H9 (cell line): ENCODE data around the gene SH2B2. TPM values are rescaled to one million over a fixed set of nuclear protein-coding genes. Genes with fewer than 3 reads are reported as not detected.
A peak's percentile ranks its signal among the peaks of the same experiment; 100 is the strongest.

Experiments
- DNase-seq: peaks from one replicate; pipeline ENCODE4 v3.0.0-alpha.2; 2017
- H2AFZ ChIP-seq: one replicate; pipeline ENCODE4 v1.6.1; 2013; ENCODE audit warnings: mild to moderate bottlenecking, low read length, control low read depth, moderate library complexity
- H2AK5ac ChIP-seq: 2 replicates; pipeline ENCODE4 v1.6.1; 2013; ENCODE audit warnings: low read length, control low read depth, mixed read lengths; ENCODE audit not compliant: insufficient read length
- H2BK120ac ChIP-seq: one replicate; pipeline ENCODE4 v1.6.1; 2013; ENCODE audit warnings: low read depth, mild to moderate bottlenecking, low read length, control low read depth, inconsistent platforms; ENCODE audit not compliant: poor library complexity, severe bottlenecking
- H2BK12ac ChIP-seq: 2 replicates; pipeline ENCODE4 v1.6.1; 2013; ENCODE audit warnings: low read length, control low read depth, mixed read lengths, low read depth; ENCODE audit not compliant: insufficient read length
- H2BK15ac ChIP-seq: 2 replicates; pipeline ENCODE4 v1.6.1; 2013; ENCODE audit warnings: low read depth, low read length, control low read depth
- H2BK20ac ChIP-seq: one replicate; pipeline ENCODE4 v1.6.1; 2013; ENCODE audit warnings: low read depth, mild to moderate bottlenecking, low read length, control low read depth, inconsistent platforms; ENCODE audit not compliant: poor library complexity, severe bottlenecking
- H2BK5ac ChIP-seq: 2 replicates; pipeline ENCODE4 v1.6.1; 2013; ENCODE audit warnings: low read length, control low read depth, mixed read lengths; ENCODE audit not compliant: insufficient read length
- H3K14ac ChIP-seq: 2 replicates; pipeline ENCODE4 v1.6.1; 2013; ENCODE audit warnings: low read length, control low read depth; ENCODE audit not compliant: insufficient read depth
- H3K18ac ChIP-seq: 2 replicates; pipeline ENCODE4 v1.6.1; 2013; ENCODE audit warnings: low read depth, mild to moderate bottlenecking, mixed read lengths, low read length, control low read depth; ENCODE audit not compliant: insufficient read length
- H3K23ac ChIP-seq: 2 replicates; pipeline ENCODE4 v1.6.1; 2013; ENCODE audit warnings: low read length, control low read depth, mixed read lengths, low read depth; ENCODE audit not compliant: insufficient read length
- H3K23me2 ChIP-seq: 2 replicates; pipeline ENCODE4 v1.6.1; 2013; ENCODE audit warnings: low read depth, mild to moderate bottlenecking, mixed read lengths, low read length, control low read depth; ENCODE audit not compliant: insufficient read length, poor library complexity, severe bottlenecking
- H3K27ac ChIP-seq: 2 replicates; pipeline ENCODE4 v1.5.1; 2013; ENCODE audit warnings: low read length, control low read depth, mixed read lengths, low read depth; ENCODE audit not compliant: insufficient read length
- H3K27me3 ChIP-seq: 2 replicates; pipeline ENCODE4 v1.6.1; 2013; ENCODE audit warnings: low read length, control low read depth, inconsistent platforms; ENCODE audit not compliant: insufficient read depth
- H3K4ac ChIP-seq: 2 replicates; pipeline ENCODE4 v1.6.1; 2013; ENCODE audit warnings: low read depth, mild to moderate bottlenecking, control low read depth, inconsistent platforms, low read length, moderate library complexity
- H3K4me1 ChIP-seq: 2 replicates; pipeline ENCODE4 v1.6.1; 2013; ENCODE audit warnings: low read length, control low read depth, inconsistent platforms; ENCODE audit not compliant: insufficient read depth
- H3K4me2 ChIP-seq: 2 replicates; pipeline ENCODE4 v1.6.1; 2013; ENCODE audit warnings: low read length, control low read depth, mixed read lengths; ENCODE audit not compliant: insufficient read length, insufficient read depth
- H3K56ac ChIP-seq: 2 replicates; pipeline ENCODE4 v1.6.1; 2013; ENCODE audit warnings: low read depth, mild to moderate bottlenecking, mixed read lengths, low read length, control low read depth; ENCODE audit not compliant: insufficient read length
- H3K79me1 ChIP-seq: 2 replicates; pipeline ENCODE4 v1.6.1; 2013; ENCODE audit warnings: low read depth, mild to moderate bottlenecking, moderate library complexity, low read length, control low read depth, inconsistent platforms; ENCODE audit not compliant: insufficient read depth, poor library complexity, severe bottlenecking
- H3K79me2 ChIP-seq: 2 replicates; pipeline ENCODE4 v1.6.1; 2013; ENCODE audit warnings: low read length, control low read depth, inconsistent platforms; ENCODE audit not compliant: insufficient read depth
- H3K9ac ChIP-seq: 2 replicates; pipeline ENCODE4 v1.6.1; 2013; ENCODE audit warnings: low read length, control low read depth, mixed read lengths; ENCODE audit not compliant: insufficient read length; ENCODE audit errors: extremely low read depth
- H3K9me3 ChIP-seq: one replicate; pipeline ENCODE4 v1.6.1; 2013; ENCODE audit warnings: low read depth, low read length, inconsistent platforms; ENCODE audit not compliant: control insufficient read depth
- H3T11ph ChIP-seq: one replicate; pipeline ENCODE4 v1.6.1; 2013; ENCODE audit warnings: mild to moderate bottlenecking, low read length, control low read depth, inconsistent platforms
- H4K20me1 ChIP-seq: one replicate; pipeline ENCODE4 v1.6.1; 2013; ENCODE audit not compliant: control insufficient read depth, insufficient read length, insufficient read depth
- H4K5ac ChIP-seq: 2 replicates; pipeline ENCODE4 v1.6.1; 2013; ENCODE audit warnings: low read depth, mild to moderate bottlenecking, mixed read lengths, low read length, control low read depth; ENCODE audit not compliant: insufficient read length
- H4K8ac ChIP-seq: replicated peaks from 2 replicates; pipeline ENCODE4 v1.6.1; 2013; ENCODE audit warnings: low read length, control low read depth, mixed read lengths, low read depth; ENCODE audit not compliant: insufficient read length
- H4K91ac ChIP-seq: 2 replicates; pipeline ENCODE4 v1.6.1; 2013; ENCODE audit warnings: low read depth, mild to moderate bottlenecking, moderate library complexity, mixed read lengths, low read length, control low read depth; ENCODE audit not compliant: insufficient read length
- H3K27ac Mint-ChIP-seq, 3 experiments: 2 replicates in 2 of 3; 3 replicates in 1 of 3; pipeline ENCODE4 v1.8.0; 2020 to 2021; ENCODE audit warnings: mixed read lengths in 3 of 3, mild to moderate bottlenecking in 1 of 3, moderate library complexity in 1 of 3
- H3K27me3 Mint-ChIP-seq: 2 replicates; pipeline ENCODE4 v1.8.0; 2021; ENCODE audit warnings: low read depth, mild to moderate bottlenecking, moderate library complexity, mixed read lengths
- H3K36me3 Mint-ChIP-seq, 3 experiments: 2 replicates in 2 of 3; 3 replicates in 1 of 3; pipeline ENCODE4 v1.8.0; 2020 to 2021; ENCODE audit warnings: low read depth in 3 of 3, mixed read lengths in 3 of 3; ENCODE audit not compliant: insufficient read depth in 1 of 3
- H3K4me1 Mint-ChIP-seq, 2 experiments: 2 replicates each; pipeline ENCODE4 v1.8.0; 2020; ENCODE audit warnings: mixed read lengths in 2 of 2
- H3K4me3 Mint-ChIP-seq, 2 experiments: 2 replicates in 1 of 2; 3 replicates in 1 of 2; pipeline ENCODE4 v1.8.0; 2020 to 2021; ENCODE audit warnings: mild to moderate bottlenecking in 2 of 2, mixed read lengths in 2 of 2, moderate library complexity in 1 of 2
- H3K9me3 Mint-ChIP-seq, 2 experiments: 2 replicates in 1 of 2; 3 replicates in 1 of 2; pipeline ENCODE4 v1.8.0; 2020; ENCODE audit warnings: mild to moderate bottlenecking in 2 of 2, mixed read lengths in 2 of 2, moderate library complexity in 1 of 2
- CTCF ChIP-seq: fragments of 200-600 bp; sonication (generic); conservative IDR thresholded peaks from 3 replicates; pipeline ENCODE4 v1.8.0; 2021; ENCODE audit warnings: antibody characterized with exemption, mild to moderate bottlenecking
- WGBS: extraction: QIAGEN DNeasy Blood & Tissue Kit; methylation state at CpG from one replicate; pipeline ENCODE4 v1.1.7; 2013; ENCODE audit warnings: missing lambda C conversion rate, low lambda C conversion rate, mixed read lengths; ENCODE audit not compliant: insufficient read length; ENCODE audit errors: extremely low coverage; 5-methylcytosine and 5-hydroxymethylcytosine counted together
- total RNA-seq: library from RNA; stranded (reverse); gene quantifications from 2 replicates; pipeline ENCODE4 v1.2.1, GENCODE V29; 2021

Gene SH2B2
- total RNA-seq, 1 experiment from 2014 or later, result 10.4 TPM

- Histone ChIP-seq H3K9me3 (no peaks in the 10 kb centered on the region), H3K79me2 (no peaks in the 10 kb centered on the region), H3T11ph (no peak overlapping the region), H4K20me1 (no peaks in the 10 kb centered on the region), H3K14ac (no peak overlapping the region), H4K91ac (no peak overlapping the region), H2AK5ac (no peak overlapping the region), H3K23ac (no peak overlapping the region), H3K79me1 (no peaks in the 10 kb centered on the region), H2BK20ac (no peak overlapping the region), H2BK15ac (no peak overlapping the region), H4K8ac (no peak overlapping the region), H3K4me1 (no peaks in the 10 kb centered on the region; the same call in 1 of the 2 replicates), H3K9ac (no peak overlapping the region), H3K27ac (no peak overlapping the region), H2BK5ac (no peak overlapping the region), H3K4me2 (no peak overlapping the region), H4K5ac (no peak overlapping the region), H2AFZ (no peak overlapping the region), H3K56ac (no peak overlapping the region), H3K18ac (no peak overlapping the region), H3K23me2 (no peaks in the 10 kb centered on the region), H3K4ac (no peak overlapping the region), H2BK120ac (no peak overlapping the region), H3K27me3 (no peaks in the 10 kb centered on the region), H2BK12ac (no peak overlapping the region)
- H3K9me3 Mint-ChIP-seq, result no peaks in the 10 kb centered on the region
- H3K4me3 Mint-ChIP-seq, result no peak overlapping the region
- H3K27me3 Mint-ChIP-seq, result no peaks in the 10 kb centered on the region
- peaks cover 4 to 12% of the 10 kb centered on the region in 2 experiments; a peak in 3 of 4 replicates for H3K4me1 Mint-ChIP-seq
- TF ChIP-seq CTCF, result no peak
- no CpG with 5 or more reads among the region's 15 CpGs for WGBS
- H3K27ac Mint-ChIP-seq, result peak overlapping the region in 1 of 3 experiments; percentile 65; a peak in 1 of 7 replicates
- H3K36me3 Mint-ChIP-seq, result peaks cover 0 to 2% (median 0%) of the 10 kb centered on the region in 3 experiments; a peak in 2 of 7 replicates
- no peak for DNase-seq
Measured at GRCh38 chr7:102255916-102256315, 30.8 kb upstream of the SH2B2 start.
